ENCODE results near the gene NPR1. TPM values are rescaled to one million over a fixed set of nuclear protein-coding genes. Genes with fewer than 3 reads are reported as not detected.

NPR1 gene
- total RNA-seq, result 10 to 100 TPM; 24.9 to 67.1 (median 49.8) TPM

GRCh38 chr1:153678519-153679336 is at the start of gene NPR1:
TSS of gene NPR1 (plus strand) at chr1:153678688. CDS start at chr1:153679109, 421 bp downstream.
- intact Hi-C loops (cut with DNase I), result loop anchor here (2.0 to 5.0 kb wide), 2 partner anchors 70 to 309 kb away; partner anchors contain the start of gene RAB13
- under 1% methylated on average over 32 of the region's 78 CpGs for WGBS
- Histone ChIP-seq H3K9me3 (no peaks in the 10 kb centered on the region), H3K27ac (replicated peaks in 1 of 4) (peak within 1 kb of the TSS; percentile 68 to 79 (median 72)), H3K27me3 (peaks cover 0 to 29% (median 5%) of the 10 kb centered on the region in 4 donors), H3K4me1 (peaks cover 21 to 38% (median 35%) of the 10 kb centered on the region in 4 donors), H3K4me3 (peak within 1 kb of the TSS; percentile 58 to 78 (median 62)), H3K36me3 (peaks cover 0 to 25% (median 9%) of the 10 kb centered on the region in 4 donors)
- TF ChIP-seq POLR2AphosphoS5 (IDR thresholded peaks at IDR 0.05), result peak; percentile 22 to 70
- TF ChIP-seq, protein P1, sequence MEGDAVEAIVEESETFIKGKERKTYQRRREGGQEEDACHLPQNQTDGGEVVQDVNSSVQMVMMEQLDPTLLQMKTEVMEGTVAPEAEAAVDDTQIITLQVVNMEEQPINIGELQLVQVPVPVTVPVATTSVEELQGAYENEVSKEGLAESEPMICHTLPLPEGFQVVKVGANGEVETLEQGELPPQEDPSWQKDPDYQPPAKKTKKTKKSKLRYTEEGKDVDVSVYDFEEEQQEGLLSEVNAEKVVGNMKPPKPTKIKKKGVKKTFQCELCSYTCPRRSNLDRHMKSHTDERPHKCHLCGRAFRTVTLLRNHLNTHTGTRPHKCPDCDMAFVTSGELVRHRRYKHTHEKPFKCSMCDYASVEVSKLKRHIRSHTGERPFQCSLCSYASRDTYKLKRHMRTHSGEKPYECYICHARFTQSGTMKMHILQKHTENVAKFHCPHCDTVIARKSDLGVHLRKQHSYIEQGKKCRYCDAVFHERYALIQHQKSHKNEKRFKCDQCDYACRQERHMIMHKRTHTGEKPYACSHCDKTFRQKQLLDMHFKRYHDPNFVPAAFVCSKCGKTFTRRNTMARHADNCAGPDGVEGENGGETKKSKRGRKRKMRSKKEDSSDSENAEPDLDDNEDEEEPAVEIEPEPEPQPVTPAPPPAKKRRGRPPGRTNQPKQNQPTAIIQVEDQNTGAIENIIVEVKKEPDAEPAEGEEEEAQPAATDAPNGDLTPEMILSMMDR (IDR thresholded peaks at IDR 0.05), result no peak
- no peak for DNase-seq (ENCODE audit: extremely low spot score)

DNA sequence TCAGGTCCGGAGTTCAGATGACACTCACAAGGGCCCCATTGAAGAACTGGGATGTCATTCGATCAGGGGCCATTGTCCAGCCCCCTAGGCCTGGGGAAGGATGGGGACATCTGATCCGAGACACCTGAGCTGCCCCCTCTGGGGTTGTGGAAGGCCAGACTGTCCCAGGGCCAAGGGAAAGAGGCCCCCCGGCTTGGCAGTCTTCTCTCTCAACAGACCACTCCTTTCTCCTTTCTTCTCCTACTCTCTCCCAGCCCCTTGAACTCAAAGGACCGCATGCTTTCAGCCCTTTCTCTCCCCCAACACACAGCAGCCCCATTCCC is 49.2 kb upstream of the NPR1 start:
- TF ChIP-seq, protein P1 (IDR thresholded peaks at IDR 0.05), result no peak
- TF ChIP-seq POLR2AphosphoS5 (IDR thresholded peaks at IDR 0.05) (no peak), EP300 (IDR thresholded peaks at IDR 0.05) (no peak), POLR2A (IDR thresholded peaks at IDR 0.05; ENCODE audit: low read depth) (no peak)
- no peaks in the 10 kb centered on the region for H3K9me3 ChIP-seq
- peak overlapping the region in 3 of 4 donors; percentile 2 to 83 (median 22) for H3K27ac ChIP-seq (replicated peaks in 1 of 4)
- H3K4me3 ChIP-seq, result no peak overlapping the region
- peaks cover 0 to 4% (median 0%) of the 10 kb centered on the region in 4 donors for H3K27me3 ChIP-seq
- intact Hi-C loops (cut with DNase I), result no loop called here
- H3K4me1 ChIP-seq, result peaks cover 49 to 69% (median 64%) of the 10 kb centered on the region in 4 donors
- H3K36me3 ChIP-seq, result peaks cover 0 to 12% (median 5%) of the 10 kb centered on the region in 4 donors
- WGBS, result 81% methylated on average over 5 of the region's 5 CpGs
- no peak for DNase-seq (ENCODE audit: extremely low spot score)

- Histone ChIP-seq H3K9me3 (no peaks in the 10 kb centered on the region), H3K27me3 (peaks cover 0 to 4% (median 0%) of the 10 kb centered on the region in 4 donors), H3K4me1 (peaks cover 45 to 64% (median 60%) of the 10 kb centered on the region in 4 donors), H3K4me3 (no peak overlapping the region), H3K27ac (replicated peaks in 1 of 4) (peak overlapping the region in 1 of 4 donors; percentile 2), H3K36me3 (peaks cover 0 to 6% (median 3%) of the 10 kb centered on the region in 4 donors)
- intact Hi-C loops (cut with DNase I), result no loop called here
- WGBS, result 80% methylated on average over 1 of the region's 1 CpG
- TF ChIP-seq EP300 (IDR thresholded peaks at IDR 0.05), result no peak
- TF ChIP-seq, protein P1 (IDR thresholded peaks at IDR 0.05), result no peak
- TF ChIP-seq POLR2A (IDR thresholded peaks at IDR 0.05; ENCODE audit: low read depth), result peak; percentile 18
- TF ChIP-seq POLR2AphosphoS5 (IDR thresholded peaks at IDR 0.05), result no peak
- no peak for DNase-seq (ENCODE audit: extremely low spot score)
Measured at GRCh38 chr1:153629971-153630370, 48.5 kb upstream of the NPR1 start.

DNA sequence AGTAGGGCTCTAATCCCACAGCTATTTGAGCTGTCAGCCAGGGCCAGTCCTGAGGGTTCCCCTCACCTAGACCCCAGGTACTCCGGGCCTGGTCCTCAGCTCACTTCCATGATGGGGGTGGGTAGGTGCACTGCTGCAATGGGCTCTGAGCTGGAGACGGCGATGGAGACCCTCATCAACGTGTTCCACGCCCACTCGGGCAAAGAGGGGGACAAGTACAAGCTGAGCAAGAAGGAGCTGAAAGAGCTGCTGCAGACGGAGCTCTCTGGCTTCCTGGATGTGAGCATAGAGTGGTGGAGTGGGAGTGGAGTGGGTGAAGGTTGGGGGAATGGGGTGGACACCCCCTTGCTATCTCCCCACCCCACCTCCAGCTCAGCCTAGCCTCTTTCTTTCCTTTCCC is 48.1 kb upstream of the NPR1 start:
- DNase-seq (ENCODE audit: extremely low spot score), result no peak
- peaks cover 46 to 64% (median 60%) of the 10 kb centered on the region in 4 donors for H3K4me1 ChIP-seq
- 94% methylated on average over 6 of the region's 7 CpGs for WGBS
- intact Hi-C loops (cut with DNase I), result no loop called here
- H3K27me3 ChIP-seq, result peaks cover 0 to 4% (median 0%) of the 10 kb centered on the region in 4 donors
- peaks cover 0 to 2% (median under 1%) of the 10 kb centered on the region in 4 donors for H3K36me3 ChIP-seq
- H3K4me3 ChIP-seq, result no peak overlapping the region
- no peak for TF ChIP-seq POLR2AphosphoS5 (IDR thresholded peaks at IDR 0.05)
- TF ChIP-seq EP300 (IDR thresholded peaks at IDR 0.05), result no peak
- TF ChIP-seq POLR2A (IDR thresholded peaks at IDR 0.05; ENCODE audit: low read depth), result no peak
- TF ChIP-seq, protein P1 (IDR thresholded peaks at IDR 0.05), result no peak
- H3K27ac ChIP-seq (replicated peaks in 1 of 4), result no peak overlapping the region
- no peaks in the 10 kb centered on the region for H3K9me3 ChIP-seq
